OCI-LY3 (cell line): ENCODE data around the gene GNRHR.

Experiments used
- H2AFZ ChIP-seq: fragments of 200-600, 300-600 bp; shearing (Covaris generic); 2 replicates; pipeline ENCODE4 v1.6.0; 2014; ENCODE audit warnings: antibody characterized with exemption, low read depth, low read length
- H3K27ac ChIP-seq: fragments of 200-600, 300-600 bp; sonication (generic); 2 replicates; pipeline ENCODE4 v1.5.1; 2014; ENCODE audit warnings: mild to moderate bottlenecking, low read length, moderate library complexity, mixed read lengths
- H3K27me3 ChIP-seq: fragments of 200-600, 300-600 bp; sonication (generic); 2 replicates; pipeline ENCODE4 v1.6.1; 2014; ENCODE audit warnings: low read depth, low read length, mixed read lengths
- H3K36me3 ChIP-seq: fragments of 200-600, 300-600 bp; sonication (generic); replicated peaks from 2 replicates; pipeline ENCODE3; 2014; ENCODE audit warnings: low read depth, low read length, mixed read lengths
- H3K4me1 ChIP-seq: fragments of 300-600, 200-600 bp; sonication (generic); 2 replicates; pipeline ENCODE4 v1.6.1; 2014; ENCODE audit warnings: low read length, mixed read lengths
- H3K4me2 ChIP-seq: fragments of 200-600, 300-600 bp; sonication (generic); 2 replicates; pipeline ENCODE4 v1.6.1; 2014; ENCODE audit warnings: low read length, mixed read lengths
- H3K4me3 ChIP-seq: fragments of 300-600, 200-600 bp; sonication (generic); 2 replicates; pipeline ENCODE4 v1.5.1; 2014; ENCODE audit warnings: antibody characterized with exemption, mild to moderate bottlenecking, low read length, moderate library complexity
- H3K79me2 ChIP-seq: fragments of 300-600, 200-600 bp; shearing (Covaris generic); 2 replicates; pipeline ENCODE4 v1.6.1; 2014; ENCODE audit warnings: mild to moderate bottlenecking, low read length, mixed read lengths
- H3K9ac ChIP-seq: fragments of 300-600, 200-600 bp; shearing (Covaris generic); 2 replicates; pipeline ENCODE4 v1.6.0; 2014; ENCODE audit warnings: mild to moderate bottlenecking, low read length, moderate library complexity
- H3K9me3 ChIP-seq: fragments of 200-600, 300-600 bp; shearing (Covaris generic); 2 replicates; pipeline ENCODE4 v1.6.1; 2014; ENCODE audit warnings: low read length, mixed read lengths; ENCODE audit not compliant: insufficient read depth
- H4K20me1 ChIP-seq: fragments of 200-600, 300-600 bp; sonication (generic); 2 replicates; pipeline ENCODE4 v1.6.1; 2016; ENCODE audit warnings: low read length, mixed read lengths; ENCODE audit not compliant: insufficient read depth
- EZH2phosphoT487 ChIP-seq: fragments of 200-600 bp; shearing (Covaris generic); IDR thresholded peaks from 2 replicates; pipeline ENCODE4 v1.6.1; 2018; ENCODE audit warnings: antibody characterized with exemption, mixed run types, low read depth
- TF ChIP-seq, protein P1 (sequence below): fragments of 200-600, 300-600 bp; sonication (generic); IDR thresholded peaks from 2 replicates; pipeline ENCODE4 v1.5.1; 2014; ENCODE audit warnings: antibody characterized with exemption, low read length, low read depth

Gene GNRHR

DNA sequence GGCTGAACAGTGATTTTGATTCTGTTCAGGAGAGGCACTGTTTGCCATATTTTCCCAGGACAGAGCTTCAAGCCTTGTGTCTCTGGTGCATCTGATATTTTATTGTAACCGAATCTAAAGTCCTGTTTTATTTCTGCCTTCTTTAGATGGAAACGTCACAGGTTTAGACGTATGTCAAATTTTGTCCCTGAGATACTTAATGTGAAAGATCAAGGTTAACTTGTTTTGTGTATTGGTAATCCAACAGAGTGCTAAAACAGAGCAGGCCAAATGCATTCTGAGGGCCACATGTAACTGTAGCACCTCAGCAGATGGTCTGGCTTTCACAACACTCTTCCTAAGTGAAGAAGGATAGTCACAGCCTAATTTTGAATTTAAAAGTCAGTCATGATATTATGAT, at the start of gene GNRHR:
Gene GNRHR (minus strand): TSS at position 101 of the 400 bp plus-strand sequence. CDS start 53 bp downstream, at position 48.
- no peak within 1 kb of the TSS for H3K4me3 ChIP-seq
- no peaks in the 10 kb centered on the region for H4K20me1 ChIP-seq
- no peaks in the 10 kb centered on the region for H3K79me2 ChIP-seq
- H3K9me3 ChIP-seq: no peaks in the 10 kb centered on the region
- H3K4me2 ChIP-seq: no peak within 1 kb of the TSS
- TF ChIP-seq, protein P1, sequence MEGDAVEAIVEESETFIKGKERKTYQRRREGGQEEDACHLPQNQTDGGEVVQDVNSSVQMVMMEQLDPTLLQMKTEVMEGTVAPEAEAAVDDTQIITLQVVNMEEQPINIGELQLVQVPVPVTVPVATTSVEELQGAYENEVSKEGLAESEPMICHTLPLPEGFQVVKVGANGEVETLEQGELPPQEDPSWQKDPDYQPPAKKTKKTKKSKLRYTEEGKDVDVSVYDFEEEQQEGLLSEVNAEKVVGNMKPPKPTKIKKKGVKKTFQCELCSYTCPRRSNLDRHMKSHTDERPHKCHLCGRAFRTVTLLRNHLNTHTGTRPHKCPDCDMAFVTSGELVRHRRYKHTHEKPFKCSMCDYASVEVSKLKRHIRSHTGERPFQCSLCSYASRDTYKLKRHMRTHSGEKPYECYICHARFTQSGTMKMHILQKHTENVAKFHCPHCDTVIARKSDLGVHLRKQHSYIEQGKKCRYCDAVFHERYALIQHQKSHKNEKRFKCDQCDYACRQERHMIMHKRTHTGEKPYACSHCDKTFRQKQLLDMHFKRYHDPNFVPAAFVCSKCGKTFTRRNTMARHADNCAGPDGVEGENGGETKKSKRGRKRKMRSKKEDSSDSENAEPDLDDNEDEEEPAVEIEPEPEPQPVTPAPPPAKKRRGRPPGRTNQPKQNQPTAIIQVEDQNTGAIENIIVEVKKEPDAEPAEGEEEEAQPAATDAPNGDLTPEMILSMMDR: no peak
- no peak for TF ChIP-seq EZH2phosphoT487
- H3K9ac ChIP-seq: no peak within 1 kb of the TSS
- peaks cover 5% of the 10 kb centered on the region; the same call in 1 of the 2 replicates for H3K4me1 ChIP-seq
- no peak within 1 kb of the TSS for H3K27ac ChIP-seq
- H3K36me3 ChIP-seq: no peaks in the 10 kb centered on the region
- H2AFZ ChIP-seq: no peak within 1 kb of the TSS
- no peaks in the 10 kb centered on the region for H3K27me3 ChIP-seq

DNA sequence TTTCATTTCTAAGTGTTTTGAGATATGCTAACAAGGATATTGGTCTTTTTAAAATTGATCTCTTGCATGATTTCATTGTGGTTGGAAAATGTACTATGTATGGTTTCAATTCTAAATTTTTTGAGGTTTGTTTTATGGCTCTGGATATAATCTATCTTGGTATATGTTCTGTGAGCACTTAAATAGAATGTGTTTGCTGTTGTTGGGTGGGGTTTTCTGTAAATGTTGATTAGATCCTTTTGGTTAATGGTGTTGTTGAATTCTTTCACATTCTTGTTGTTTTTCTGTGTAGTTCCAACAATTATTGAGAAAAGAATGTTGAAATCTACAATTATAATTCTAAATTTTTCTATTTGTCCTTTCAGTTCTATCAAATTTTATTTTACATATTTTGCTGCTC, 42.6 kb upstream of the GNRHR start:
- no peaks in the 10 kb centered on the region for H3K27me3 ChIP-seq

GRCh38 chr4:67790721-67791120, 36.5 kb upstream of the GNRHR start:
- Histone ChIP-seq H3K4me1 (no peaks in the 10 kb centered on the region), H3K4me3 (no peak overlapping the region), H2AFZ (no peak overlapping the region), H3K79me2 (no peaks in the 10 kb centered on the region), H4K20me1 (no peaks in the 10 kb centered on the region), H3K27ac (no peak overlapping the region), H3K36me3 (no peaks in the 10 kb centered on the region), H3K9ac (no peak overlapping the region), H3K27me3 (no peaks in the 10 kb centered on the region), H3K9me3 (no peaks in the 10 kb centered on the region), H3K4me2 (no peak overlapping the region)
- TF ChIP-seq EZH2phosphoT487: no peak
- TF ChIP-seq, protein P1: no peak

More for the DNA sequence above, 42.6 kb upstream of the GNRHR start:
- no peaks in the 10 kb centered on the region for H3K4me1 ChIP-seq
- no peaks in the 10 kb centered on the region for H4K20me1 ChIP-seq
- no peaks in the 10 kb centered on the region for H3K36me3 ChIP-seq
- no peak overlapping the region for H3K27ac ChIP-seq
- TF ChIP-seq, protein P1: no peak
- TF ChIP-seq EZH2phosphoT487: no peak
- H3K79me2 ChIP-seq: no peaks in the 10 kb centered on the region
- H3K4me2 ChIP-seq: no peak overlapping the region
- no peaks in the 10 kb centered on the region for H3K9me3 ChIP-seq
- H3K4me3 ChIP-seq: no peak overlapping the region
- no peak overlapping the region for H2AFZ ChIP-seq
- no peak overlapping the region for H3K9ac ChIP-seq

DNA sequence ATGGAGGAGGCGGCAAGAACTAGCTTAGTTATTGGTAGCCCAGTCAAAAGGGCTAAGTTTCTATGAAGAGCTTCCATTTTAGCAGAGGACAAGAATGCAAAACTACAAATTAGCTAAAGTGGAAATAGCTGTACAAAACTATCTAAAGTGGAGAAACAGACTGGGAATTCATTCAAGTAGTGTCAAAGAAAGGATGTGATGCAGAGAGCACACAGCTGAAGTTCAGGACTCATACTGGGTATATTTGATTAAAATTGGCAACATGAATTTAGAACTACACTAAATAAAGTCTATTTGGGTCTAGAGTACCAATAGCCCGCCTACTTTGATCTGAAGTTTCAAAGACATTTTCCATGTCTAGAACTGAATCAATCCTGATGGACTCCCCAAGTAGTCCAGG, 33.1 kb upstream of the GNRHR start:
- Histone ChIP-seq H3K79me2 (no peaks in the 10 kb centered on the region), H2AFZ (no peak overlapping the region), H3K27me3 (no peaks in the 10 kb centered on the region), H3K4me1 (no peaks in the 10 kb centered on the region), H3K9me3 (no peaks in the 10 kb centered on the region), H3K9ac (no peak overlapping the region), H3K4me2 (no peak overlapping the region), H3K36me3 (no peaks in the 10 kb centered on the region), H3K4me3 (no peak overlapping the region), H3K27ac (no peak overlapping the region), H4K20me1 (no peaks in the 10 kb centered on the region)
- TF ChIP-seq EZH2phosphoT487: no peak
- TF ChIP-seq, protein P1: no peak
